Testis (tissue), 3 donors: ENCODE results near the gene CALHM3. TPM values are rescaled to one million over a fixed set of nuclear protein-coding genes. Genes with fewer than 3 reads are reported as not detected.
A peak's percentile ranks its signal among the peaks of the same experiment; 100 is the strongest.

ENCODE experiments used
- DNase-seq: peaks from one replicate; pipeline ENCODE4 v3.0.0-alpha.2; 2019
- H3K27ac ChIP-seq, 2 donors: fragments of 200-600 bp; sonication (generic); one replicate each; pipeline ENCODE4 v1.5.1; 2019
- H3K27me3 ChIP-seq: fragments of 200-600 bp; sonication (generic); one replicate; pipeline ENCODE4 v1.5.1; 2019
- H3K36me3 ChIP-seq: fragments of 200-600 bp; sonication (generic); one replicate; pipeline ENCODE4 v1.5.1; 2017; ENCODE audit warnings: low read depth; ENCODE audit errors: missing control alignments
- H3K4me1 ChIP-seq: fragments of 200-600 bp; sonication (generic); one replicate; pipeline ENCODE4 v1.5.1; 2019
- H3K4me3 ChIP-seq, 2 donors: fragments of 200-600 bp; sonication (generic); one replicate each; pipeline ENCODE4 v1.5.1; 2017 to 2019
- H3K9me3 ChIP-seq: fragments of 200-600 bp; sonication (generic); one replicate; pipeline ENCODE4 v1.5.1; 2017
- CTCF ChIP-seq, 3 experiments: fragments of 450-650 bp in 2 of 3; fragments of 200-600 bp in 1 of 3; sonication (generic) in 1 of 3; IDR thresholded peaks; one replicate each; pipeline ENCODE4 v1.5.1; 2016 to 2019; ENCODE audit warnings: antibody characterized with exemption in 3 of 3, mild to moderate bottlenecking in 2 of 3, moderate library complexity in 1 of 3
- POLR2A ChIP-seq: fragments of 450-650 bp; IDR thresholded peaks from one replicate; pipeline ENCODE4 v1.6.1; 2017; ENCODE audit warnings: antibody characterized with exemption, mild to moderate bottlenecking, moderate library complexity
- WGBS, 2 donors: methylation state at CpG; one replicate each; pipeline ENCODE4 v1.1.5; 2018; 5-methylcytosine and 5-hydroxymethylcytosine counted together
- intact Hi-C: fragments of 100-400 bp; cut with DNase I; formaldehyde crosslinking; loops from one replicate; pipeline ENCODE4 v1.15.1; 2023; ENCODE audit warnings: low total_unique reads
- polyA plus RNA-seq: library from polyadenylated mRNA; stranded (reverse); fragments of 350-450 nt; fragmentation: Illumina TruSeq; extraction: RNeasy Lipid Tissue Mini Kit (QIAGEN cat#74804); gene quantifications from one replicate; pipeline ENCODE4 v1.2.3, GENCODE V29; 2014; ENCODE audit warnings: low read depth, low replicate concordance; ENCODE audit not compliant: insufficient read depth
- total RNA-seq, 2 donors: library from RNA; depleted of rRNA; stranded (reverse); fragments of >200 nt; gene quantifications; one replicate each; pipeline ENCODE4 v1.2.3, GENCODE V29; 2016

The CALHM3 gene
- total and polyA plus RNA-seq, 3 donors from 2014 or later = 0.39 to 0.93 (median 0.88) TPM

GRCh38 chr10:103519798-103520197 lies 40.8 kb upstream of the CALHM3 start:
- H3K4me1 ChIP-seq = peaks cover 3% of the 10 kb centered on the region
- intact Hi-C loops = no loop called here
- no peak overlapping the region for H3K27ac ChIP-seq
- WGBS, 2 donors = 79% methylated on average over 4 of the region's 4 CpGs
- no peaks in the 10 kb centered on the region for H3K9me3 ChIP-seq
- no peak overlapping the region for H3K4me3 ChIP-seq
- H3K36me3 ChIP-seq = no peaks in the 10 kb centered on the region
- H3K27me3 ChIP-seq = no peaks in the 10 kb centered on the region
- no peak for TF ChIP-seq POLR2A
- TF ChIP-seq CTCF (IDR thresholded peaks at IDR 0.05) = no peak
- DNase-seq = no peak

GRCh38 chr10:103517234-103518085 lies 38.4 kb upstream of the CALHM3 start:
- no peak for DNase-seq
- H3K4me1 ChIP-seq = peaks cover 6% of the 10 kb centered on the region
- H3K4me3 ChIP-seq = no peak overlapping the region
- no peaks in the 10 kb centered on the region for H3K9me3 ChIP-seq
- WGBS, 2 donors = 95 to 96% methylated on average over 5 of the region's 5 CpGs
- intact Hi-C loops = no loop called here
- no peaks in the 10 kb centered on the region for H3K27me3 ChIP-seq
- TF ChIP-seq POLR2A = no peak
- no peak for TF ChIP-seq CTCF (IDR thresholded peaks at IDR 0.05)
- H3K36me3 ChIP-seq = no peaks in the 10 kb centered on the region
- no peak overlapping the region for H3K27ac ChIP-seq

GRCh38 chr10:103514244-103514643 lies 35.2 kb upstream of the CALHM3 start:
- Histone ChIP-seq H3K27me3 (no peaks in the 10 kb centered on the region), H3K4me3 (no peak overlapping the region), H3K4me1 (peaks cover 6% of the 10 kb centered on the region), H3K36me3 (no peaks in the 10 kb centered on the region), H3K9me3 (no peaks in the 10 kb centered on the region), H3K27ac (no peak overlapping the region)
- DNase-seq = peak; percentile 10
- 93 to 95% methylated on average over 5 of the region's 5 CpGs for WGBS, 2 donors
- intact Hi-C loops = no loop called here
- TF ChIP-seq POLR2A (no peak), CTCF (IDR thresholded peaks at IDR 0.05) (no peak)

- no peak overlapping the region for H3K27ac ChIP-seq
- no peaks in the 10 kb centered on the region for H3K27me3 ChIP-seq
- H3K9me3 ChIP-seq = no peaks in the 10 kb centered on the region
- no peak overlapping the region for H3K4me3 ChIP-seq
- peaks cover 6% of the 10 kb centered on the region for H3K4me1 ChIP-seq
- peak; percentile 8 for DNase-seq
- intact Hi-C loops = no loop called here
- TF ChIP-seq CTCF (IDR thresholded peaks at IDR 0.05) (no peak), POLR2A (no peak)
- H3K36me3 ChIP-seq = no peaks in the 10 kb centered on the region
- 82 to 96% methylated on average over 8 of the region's 8 CpGs for WGBS, 2 donors
Measured at GRCh38 chr10:103513380-103514060, 34.5 kb upstream of the CALHM3 start.
